GM18511 (cell line): ENCODE measurements around the gene HARS1.
"Not testable (repeated sequence)": the region's sequence is repeated elsewhere in the genome, so short reads cannot be mapped to it uniquely, and the experiment has no call there.

ENCODE experiments used
- ATAC-seq: cut with Tn5 transposase; IDR thresholded peaks from one replicate; pipeline ENCODE4 v1.9.1; 2021; ENCODE audit warnings: mild to moderate bottlenecking, moderate library complexity; ENCODE audit not compliant: unreplicated experiment

The HARS1 gene

GRCh38 chr5:140635291-140636257, 55.6 kb downstream of the HARS1 start:
- ATAC-seq = no peak

GRCh38 chr5:140634103-140634502, 57.1 kb downstream of the HARS1 start:
- no peak for ATAC-seq

- no peak for ATAC-seq
Observed at GRCh38 chr5:140633501-140633900, 57.7 kb downstream of the HARS1 start.

GRCh38 chr5:140633021-140633471, 58.1 kb downstream of the HARS1 start, which contains the start of gene CD14:
TSS of gene CD14 (minus strand) at chr5:140633175. CDS start at chr5:140633071, 104 bp downstream.
- ATAC-seq = peak; percentile 10

- peak; percentile 67 for ATAC-seq
Observed at GRCh38 chr5:140632366-140633020, 58.7 kb downstream of the HARS1 start.

GRCh38 chr5:140631831-140632365, 59.3 kb downstream of the HARS1 start:
- peak; percentile 42 for ATAC-seq

- ATAC-seq = no peak
Observed at GRCh38 chr5:140631036-140631417, 60.1 kb downstream of the HARS1 start.

- no peak for ATAC-seq
Observed at GRCh38 chr5:140630292-140631035, 60.7 kb downstream of the HARS1 start.

- ATAC-seq = no peak
Observed at GRCh38 chr5:140628711-140629110, 62.5 kb downstream of the HARS1 start.

GRCh38 chr5:140627972-140628371, 63.2 kb downstream of the HARS1 start:
- ATAC-seq = no peak

GRCh38 chr5:140624886-140625285, 66.3 kb downstream of the HARS1 start:
- not testable (repeated sequence) for ATAC-seq
